HG02840 (cell line): Measurements from ENCODE around the gene ADAM19.

Experiments
- ATAC-seq: cut with Tn5 transposase; IDR thresholded peaks from one replicate; pipeline ENCODE4 v1.9.1; 2021; ENCODE audit warnings: mild to moderate bottlenecking, moderate library complexity, moderate number of reproducible peaks; ENCODE audit not compliant: unreplicated experiment, low FRiP score

ADAM19 gene

GRCh38 chr5:157523976-157524375 is 51.6 kb downstream of the ADAM19 start:
- no peak for ATAC-seq

DNA sequence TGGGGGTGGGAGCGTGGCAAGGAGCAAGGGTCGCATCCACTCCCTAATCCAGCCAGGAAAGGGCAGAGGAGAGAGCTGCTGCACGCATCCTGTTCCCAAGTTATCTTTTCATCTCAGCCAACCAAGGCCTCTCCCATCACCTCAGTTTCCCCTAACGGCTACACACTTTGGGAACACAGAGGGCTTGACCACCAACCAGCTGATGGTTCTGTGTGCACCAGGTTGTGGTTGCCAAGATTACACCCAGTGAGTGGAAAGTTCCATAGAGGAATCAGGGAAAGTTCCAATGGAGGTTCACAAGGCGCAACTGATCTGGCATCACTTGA is 53.9 kb downstream of the ADAM19 start:
- ATAC-seq: no peak

- ATAC-seq: no peak
Measured at GRCh38 chr5:157520911-157521703, 54.5 kb downstream of the ADAM19 start.

DNA sequence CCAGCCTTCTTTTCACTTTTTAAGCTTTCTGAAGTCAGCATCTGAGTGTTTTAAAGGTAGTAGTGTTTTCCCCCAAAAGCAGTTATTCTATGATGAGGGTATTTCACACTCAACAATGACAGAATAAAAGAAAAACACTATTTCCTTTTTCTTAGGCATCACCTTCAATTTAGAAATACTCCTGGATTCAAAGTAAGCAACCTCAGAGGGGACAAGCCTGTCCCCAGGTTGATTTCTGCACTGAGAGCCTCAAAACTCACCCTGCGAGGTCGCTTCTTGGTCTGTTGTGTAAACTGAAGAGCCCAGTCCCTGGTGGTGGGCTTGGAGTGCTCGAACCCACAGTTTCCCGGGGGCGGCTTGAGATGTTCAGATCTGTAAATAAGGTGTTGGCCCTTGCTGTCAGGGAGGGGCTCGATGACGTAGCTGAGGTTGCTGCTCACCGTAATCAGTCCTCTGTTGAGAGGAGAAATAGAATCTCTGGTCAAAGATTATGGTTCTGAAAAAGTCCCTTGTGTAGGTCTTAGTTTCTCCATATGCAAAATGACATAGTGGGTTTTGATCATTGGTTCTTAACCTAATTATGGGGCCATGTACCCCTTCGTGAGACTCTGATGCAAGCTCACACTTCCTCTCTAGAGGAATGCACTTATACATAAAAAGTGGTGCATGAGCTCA is 55.9 kb downstream of the ADAM19 start:
- ATAC-seq: peak; percentile 71

GRCh38 chr5:157518963-157519362 is 56.6 kb downstream of the ADAM19 start:
- no peak for ATAC-seq

DNA sequence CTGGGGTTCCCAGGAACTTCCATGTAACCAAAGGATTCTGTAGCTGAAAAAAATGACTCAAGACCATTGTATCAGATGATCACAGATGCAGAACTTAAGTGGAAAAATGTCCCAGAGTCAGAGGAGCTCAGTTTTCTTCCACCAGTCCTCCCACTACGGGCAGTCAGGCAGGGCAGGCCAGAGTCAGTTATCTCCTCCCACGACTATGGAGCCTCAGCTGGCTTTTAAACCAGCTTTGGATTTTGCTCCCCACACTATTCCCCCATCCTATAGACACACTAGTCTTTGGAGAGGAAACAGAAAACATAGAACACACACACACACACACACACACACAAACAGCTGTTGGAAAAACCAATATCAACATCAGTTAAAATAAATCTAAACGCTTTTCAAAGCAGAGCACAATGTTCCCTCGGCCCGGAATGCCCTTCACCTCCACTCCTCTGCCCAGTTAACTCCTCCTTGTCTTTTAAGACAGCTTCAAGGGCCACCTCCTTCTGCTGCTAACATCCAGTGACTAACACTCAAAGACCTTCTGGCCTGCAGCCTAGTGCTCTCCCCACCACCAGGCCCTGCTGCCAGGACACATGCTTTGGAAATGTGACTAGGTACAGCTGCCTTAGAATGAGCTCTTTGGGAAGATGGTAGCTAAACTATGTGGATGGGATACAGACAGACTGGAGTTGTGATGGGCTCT is 58.8 kb downstream of the ADAM19 start:
- no peak for ATAC-seq

GRCh38 chr5:157516006-157516405 is 59.6 kb downstream of the ADAM19 start:
- ATAC-seq: no peak

GRCh38 chr5:157514974-157515373 is 60.6 kb downstream of the ADAM19 start:
- ATAC-seq: no peak

- no peak for ATAC-seq
Measured at GRCh38 chr5:157513182-157513581, 62.4 kb downstream of the ADAM19 start.

DNA sequence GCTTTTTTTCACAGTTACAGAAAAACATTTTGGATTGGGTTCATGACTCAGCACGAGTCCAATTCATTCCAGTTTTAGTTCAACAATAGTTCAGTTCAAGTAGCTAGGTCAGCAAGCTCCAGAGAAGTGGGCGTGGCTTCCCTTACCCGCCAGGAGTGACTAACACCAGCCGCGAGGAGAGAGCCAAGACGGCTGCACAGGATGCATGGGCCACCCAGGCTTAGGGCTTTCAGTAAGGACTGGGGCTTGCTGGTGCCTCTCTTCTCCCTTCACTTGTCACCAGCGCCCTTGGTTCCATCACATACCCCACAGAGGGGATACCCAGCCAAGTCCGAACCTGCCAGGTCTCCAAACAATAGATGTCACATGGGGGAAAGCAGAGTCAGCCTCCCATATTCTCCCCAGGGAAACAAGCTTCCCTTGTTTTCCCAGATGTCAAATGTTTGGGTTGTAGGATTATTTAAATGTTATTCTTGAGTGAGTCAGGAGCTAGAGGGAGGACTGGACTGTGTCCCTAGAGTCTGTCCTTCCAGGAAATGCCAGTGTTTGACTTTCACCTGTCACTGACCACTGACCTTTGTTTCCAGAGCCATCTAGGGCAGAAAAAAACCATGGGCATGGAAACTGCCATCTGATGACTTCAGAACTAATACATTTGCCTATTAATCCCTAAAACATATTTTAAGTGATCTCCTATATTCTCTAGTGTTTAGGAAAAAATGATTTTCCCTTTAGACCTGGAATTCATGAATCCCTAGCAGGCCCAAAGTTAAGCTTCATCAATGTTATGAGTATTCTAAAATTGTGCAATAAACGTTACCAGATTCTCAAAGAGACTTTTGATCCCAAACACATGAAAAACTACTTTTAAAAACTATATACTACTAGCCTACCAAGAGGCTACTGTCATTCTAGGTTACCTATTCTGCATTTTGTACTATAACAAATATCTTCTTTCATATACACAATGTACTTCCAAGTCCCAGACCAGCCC is 63.6 kb downstream of the ADAM19 start:
- ATAC-seq: no peak

DNA sequence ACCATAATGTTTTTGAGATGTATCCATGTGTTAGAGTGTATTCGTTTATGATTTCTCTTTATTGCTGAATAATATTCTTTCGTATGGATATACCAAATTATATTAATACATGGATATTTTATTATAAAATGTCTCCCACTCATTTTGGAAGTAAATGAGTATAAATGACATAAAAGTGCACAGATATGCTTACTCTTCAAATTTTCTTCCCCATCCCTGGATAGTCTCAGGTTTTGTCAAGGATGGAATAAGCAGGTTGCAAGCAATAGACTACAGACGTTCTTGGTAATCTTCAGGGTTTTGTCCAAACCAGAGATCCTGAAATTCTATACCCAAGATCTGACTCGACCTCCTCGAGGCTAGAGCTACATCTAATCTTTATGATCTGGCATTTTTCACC is 64.9 kb downstream of the ADAM19 start:
- no peak for ATAC-seq

DNA sequence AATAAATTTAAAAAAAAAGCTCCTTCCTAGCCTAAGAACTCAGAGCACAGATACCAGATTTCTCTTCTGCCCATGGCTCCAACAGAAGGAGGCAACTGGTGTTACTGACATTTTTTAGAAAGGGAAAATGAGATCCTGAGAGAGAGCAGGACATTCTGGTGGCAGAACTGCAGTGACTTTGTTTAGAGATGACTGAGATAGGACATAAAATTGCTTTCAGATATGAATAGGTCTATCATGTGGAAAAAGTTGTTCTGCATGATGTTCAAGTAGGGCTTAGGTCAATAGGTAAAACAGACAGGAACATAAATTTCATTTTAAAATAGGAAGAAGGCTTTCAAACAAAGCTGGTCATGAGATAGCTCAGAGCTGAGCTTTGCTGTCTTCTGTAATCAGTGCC is 66.0 kb downstream of the ADAM19 start:
- ATAC-seq: no peak

DNA sequence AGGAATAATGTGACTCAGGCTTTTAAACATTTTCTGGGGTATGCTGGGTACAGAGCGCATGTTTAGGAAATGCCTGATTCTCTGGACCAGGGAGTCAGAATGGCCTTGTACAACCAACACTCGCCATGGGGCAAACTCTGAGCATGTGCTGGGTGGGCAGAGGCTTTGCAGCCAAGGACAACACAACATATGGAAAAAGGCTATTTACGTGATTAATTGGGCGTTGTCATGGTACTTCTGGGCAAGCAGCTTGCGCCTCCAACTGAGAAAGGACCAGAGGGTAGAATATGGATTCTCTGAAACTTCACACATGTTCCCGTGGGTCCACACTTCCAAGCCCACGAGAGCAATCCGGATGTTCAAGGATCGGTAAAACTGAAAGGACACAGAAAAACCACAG is 66.5 kb downstream of the ADAM19 start:
- ATAC-seq: no peak

- ATAC-seq: no peak
Measured at GRCh38 chr5:157506981-157507780, 68.4 kb downstream of the ADAM19 start.

DNA sequence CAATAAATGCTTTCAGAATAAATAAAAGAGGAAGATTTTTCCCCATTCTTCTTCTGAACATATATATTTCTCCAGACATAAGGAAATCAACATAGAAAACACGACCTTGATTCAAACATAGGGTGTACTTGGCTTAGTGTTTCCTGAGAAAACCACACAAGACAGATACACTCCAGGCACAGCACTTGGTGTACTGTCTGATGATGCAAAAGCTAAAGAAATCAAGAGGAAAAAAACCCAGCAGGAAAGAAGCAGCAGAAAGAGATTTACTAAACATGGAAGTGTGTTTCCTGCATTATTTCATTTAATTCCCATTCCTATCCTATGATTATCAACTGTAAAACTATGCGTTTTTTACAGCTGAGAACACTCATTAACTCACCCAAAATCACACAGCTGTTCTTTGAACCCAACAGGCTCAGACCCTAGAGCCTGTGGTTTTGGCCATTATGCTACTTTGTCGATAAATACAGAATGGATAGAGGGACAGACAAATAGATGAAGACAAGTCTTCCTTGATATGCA is 69.4 kb downstream of the ADAM19 start:
- no peak for ATAC-seq

- ATAC-seq: no peak
Measured at GRCh38 chr5:157505496-157505895, 70.1 kb downstream of the ADAM19 start.

DNA sequence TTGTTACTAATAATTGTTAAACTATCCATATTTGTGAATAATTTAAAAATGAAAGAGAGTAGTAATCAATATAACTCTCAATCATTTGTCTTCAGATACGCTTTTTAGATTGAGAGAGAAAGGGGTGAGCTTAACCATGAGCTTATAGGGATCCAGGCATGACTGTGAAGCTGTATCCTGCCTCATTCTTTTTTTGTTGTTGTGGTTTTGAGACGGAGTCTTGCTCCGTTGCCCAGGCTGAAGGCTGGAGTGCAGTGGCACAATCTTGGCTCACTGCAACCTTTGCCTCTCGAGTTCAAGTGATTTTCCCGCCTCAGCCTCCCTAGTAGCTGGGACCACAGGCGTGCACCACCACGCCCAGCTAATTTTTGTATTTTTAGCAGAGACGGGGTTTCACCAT is 71.5 kb downstream of the ADAM19 start:
- ATAC-seq: no peak

GRCh38 chr5:157502143-157502647 is 73.4 kb downstream of the ADAM19 start:
- peak; percentile 79 for ATAC-seq
